Measurements from ENCODE around the gene KANK2. TPM values are rescaled to one million over a fixed set of nuclear protein-coding genes. Genes with fewer than 3 reads are reported as not detected.

The KANK2 gene
- total RNA-seq (2022; extraction: Qiagen RNA extraction; ENCODE audit: low read depth): 26.5 to 40.8 TPM (median 35.1 TPM) in 5 replicates

GRCh38 chr19:11197291-11198174, at the start of gene KANK2:
KANK2 (minus strand) TSS chr19:11197545; CDS start chr19:11194511, 3,034 bp downstream.

DNA sequence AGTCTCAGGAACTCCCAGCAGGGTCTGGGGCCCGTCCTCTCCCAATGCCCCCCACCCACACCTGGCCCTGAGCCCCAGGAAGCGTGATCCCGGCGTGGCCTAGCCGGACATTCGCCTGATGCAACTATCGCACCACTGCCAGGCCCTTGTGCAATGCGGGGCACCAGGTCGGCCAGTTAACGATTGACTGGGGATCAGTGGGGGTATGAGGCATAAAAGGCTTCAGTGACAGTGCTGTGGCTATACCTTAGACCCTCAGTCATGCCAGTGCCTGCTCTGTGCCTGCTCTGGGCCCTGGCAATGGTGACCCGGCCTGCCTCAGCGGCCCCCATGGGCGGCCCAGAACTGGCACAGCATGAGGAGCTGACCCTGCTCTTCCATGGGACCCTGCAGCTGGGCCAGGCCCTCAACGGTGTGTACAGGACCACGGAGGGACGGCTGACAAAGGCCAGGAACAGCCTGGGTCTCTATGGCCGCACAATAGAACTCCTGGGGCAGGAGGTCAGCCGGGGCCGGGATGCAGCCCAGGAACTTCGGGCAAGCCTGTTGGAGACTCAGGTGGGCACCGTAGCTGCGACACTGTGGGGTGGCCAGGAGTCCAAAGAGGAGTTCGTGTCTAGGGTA, 42.1 kb upstream of the KANK2 start, which contains the start of gene ANGPTL8:
Gene ANGPTL8 (plus strand): TSS at position 243 of the 624 bp plus-strand sequence. CDS start 19 bp downstream, at position 262.

DNA sequence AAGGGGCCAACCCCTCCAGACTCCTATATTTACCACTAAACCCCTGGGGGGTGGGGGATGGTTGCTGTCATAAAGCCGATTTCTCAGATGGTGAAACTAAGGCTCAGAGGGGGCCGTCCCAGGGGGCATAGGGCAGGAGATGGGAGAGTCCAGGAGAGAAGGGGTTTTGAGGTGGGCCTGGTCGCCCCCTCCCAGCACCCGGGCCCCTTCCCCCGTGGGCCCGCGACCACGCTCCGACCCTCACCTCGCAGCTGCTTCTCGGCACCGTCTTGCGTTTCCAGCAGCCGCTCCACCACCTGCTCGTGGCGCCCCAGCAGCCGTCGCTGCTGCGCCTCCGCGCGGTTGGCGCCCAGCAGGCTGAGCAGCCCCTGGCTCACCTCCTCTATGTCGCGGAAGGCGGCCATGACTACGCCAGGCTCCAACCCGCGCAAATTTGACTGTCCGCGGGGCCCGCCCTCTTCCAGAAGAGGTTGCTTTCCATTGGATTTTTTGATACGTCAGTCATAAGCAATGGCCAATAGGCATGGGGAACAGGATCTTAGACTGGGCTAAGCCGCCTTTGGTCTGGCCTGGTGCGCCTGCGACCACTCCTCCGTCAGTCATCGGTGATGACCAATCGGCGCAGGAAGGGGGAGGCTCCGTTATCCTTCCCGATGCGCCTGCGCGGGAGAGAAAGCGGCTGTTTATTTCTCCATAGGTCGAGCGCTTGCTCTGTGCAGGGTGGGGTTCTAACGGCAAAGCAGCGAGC, 41.8 kb downstream of the KANK2 start, which contains the start of gene SPC24:
Gene SPC24 (minus strand): TSS at position 410 of the 748 bp plus-strand sequence. CDS start 6 bp downstream, at position 404.

Other genes with a start within 250 kb of the KANK2 start
- 7.7 to 13.0 TPM (median 10.6 TPM) in 5 replicates for gene SMARCA4, start 236.5 kb downstream of the KANK2 start, total RNA-seq (2022; extraction: Qiagen RNA extraction; ENCODE audit: low read depth)
- 27.3 to 36.5 TPM (median 31.2 TPM) in 5 replicates for gene LDLR, start 108.1 kb downstream of the KANK2 start, total RNA-seq (2022; extraction: Qiagen RNA extraction; ENCODE audit: low read depth)
- gene SPC24, start 41.8 kb downstream of the KANK2 start, total RNA-seq (2022; extraction: Qiagen RNA extraction; ENCODE audit: low read depth): 9.8 to 13.8 TPM (median 12.4 TPM) in 5 replicates
- not detected in 5 replicates for gene ANGPTL8, start 42.1 kb upstream of the KANK2 start, total RNA-seq (2022; extraction: Qiagen RNA extraction; ENCODE audit: low read depth)
- 7.9 to 10.9 TPM (median 8.3 TPM) in 5 replicates for gene DOCK6, start 65.0 kb upstream of the KANK2 start, total RNA-seq (2022; extraction: Qiagen RNA extraction; ENCODE audit: low read depth)
- gene TSPAN16, start 98.6 kb upstream of the KANK2 start, total RNA-seq (2022; extraction: Qiagen RNA extraction; ENCODE audit: low read depth): not detected in 5 replicates
- gene RAB3D, start 142.1 kb upstream of the KANK2 start, total RNA-seq (2022; extraction: Qiagen RNA extraction; ENCODE audit: low read depth): 2.4 to 3.5 TPM (median 3.0 TPM) in 5 replicates
- 93.6 to 128 TPM (median 112 TPM) in 5 replicates for gene TMEM205, start 148.7 kb upstream of the KANK2 start, total RNA-seq (2022; extraction: Qiagen RNA extraction; ENCODE audit: low read depth)
- gene CCDC159, start 149.0 kb upstream of the KANK2 start, total RNA-seq (2022; extraction: Qiagen RNA extraction; ENCODE audit: low read depth): 4.3 to 5.6 TPM (median 5.5 TPM) in 5 replicates
- gene PLPPR2, start 157.9 kb upstream of the KANK2 start, total RNA-seq (2022; extraction: Qiagen RNA extraction; ENCODE audit: low read depth): 6.8 to 10.4 TPM (median 10.3 TPM) in 5 replicates
- 1.3 to 2.7 TPM (median 2.3 TPM) in 5 replicates for gene SWSAP1, start 177.1 kb upstream of the KANK2 start, total RNA-seq (2022; extraction: Qiagen RNA extraction; ENCODE audit: low read depth)
- 3.5 to 5.7 TPM (median 5.1 TPM) in 5 replicates for gene EPOR, start 186.8 kb upstream of the KANK2 start, total RNA-seq (2022; extraction: Qiagen RNA extraction; ENCODE audit: low read depth)
- gene RGL3, start 221.8 kb upstream of the KANK2 start, total RNA-seq (2022; extraction: Qiagen RNA extraction; ENCODE audit: low read depth): 1.3 to 2.4 TPM (median 1.8 TPM) in 5 replicates
- gene ODAD3, start 237.6 kb upstream of the KANK2 start, total RNA-seq (2022; extraction: Qiagen RNA extraction; ENCODE audit: low read depth): 0.87 to 1.4 TPM (median 1.1 TPM) in 5 replicates
- gene PRKCSH, start 238.1 kb upstream of the KANK2 start, total RNA-seq (2022; extraction: Qiagen RNA extraction; ENCODE audit: low read depth): 251 to 271 TPM (median 263 TPM) in 5 replicates

Data from A549 treated with CpdA at 1 μM for 4 hours (cell line).